Left lung (tissue), 10 donors: ENCODE results near the gene TOGARAM1. TPM values are rescaled to one million over a fixed set of nuclear protein-coding genes. Genes with fewer than 3 reads are reported as not detected.

ENCODE experiments used
- ATAC-seq: fragments of 200-7000 bp; cut with Tn5 transposase; one replicate; pipeline ENCODE4 v1.9.1; 2020; ENCODE audit warnings: moderate library complexity
- DNase-seq, 4 donors: peaks; one replicate each; pipeline ENCODE4 v3.0.0-alpha.2; 2013 to 2020
- H3K27ac ChIP-seq, 2 donors: fragments of 200-600 bp; sonication (generic) in 1 of 2; one replicate each; pipeline versions ENCODE4 v1.5.0 to v1.8.0; 2020 to 2021
- H3K27me3 ChIP-seq, 2 donors: fragments of 200-600 bp; sonication (generic) in 1 of 2; one replicate each; pipeline versions ENCODE4 v1.5.0 to v1.8.0; 2020 to 2021
- H3K36me3 ChIP-seq, 2 donors: fragments of 200-600 bp; sonication (generic) in 1 of 2; one replicate each; pipeline versions ENCODE4 v1.5.0 to v1.8.0; 2020 to 2021
- H3K4me1 ChIP-seq, 2 donors: fragments of 200-600 bp; one replicate each; pipeline ENCODE4 v1.8.0; 2021
- H3K4me3 ChIP-seq, 2 donors: fragments of 200-600 bp; sonication (generic) in 1 of 2; one replicate each; pipeline versions ENCODE4 v1.5.0 to v1.8.0; 2020 to 2021; ENCODE audit warnings: mild to moderate bottlenecking in 1 of 2
- H3K9me3 ChIP-seq, 2 donors: fragments of 200-600 bp; sonication (generic) in 1 of 2; one replicate each; pipeline versions ENCODE4 v1.5.0 to v1.8.0; 2020 to 2021
- CTCF ChIP-seq, 2 donors: fragments of 200-600 bp; sonication (generic) in 1 of 2; IDR thresholded peaks; one replicate each; pipeline versions ENCODE4 v1.5.0 to v1.8.0; 2021; ENCODE audit warnings: antibody characterized with exemption in 2 of 2
- intact Hi-C, 2 donors: fragments of 100-400 bp; cut with DNase I; formaldehyde crosslinking; loops; one replicate each; pipeline versions ENCODE4 v1.11.2 to v1.14.2; 2022
- polyA plus RNA-seq, 6 donors: library from polyadenylated mRNA; unstranded; fragments of 120-200 nt; gene quantifications; one replicate each; pipeline ENCODE4 v1.2.1, GENCODE V29; 2013; ENCODE audit not compliant: insufficient read length in 6 of 6
- total RNA-seq, 2 donors: library from RNA; stranded (reverse); fragmentation: NEBNext Ultra II Directional; extraction: Animal tissue kit (Norgen Biotek cat#: 25700); gene quantifications; one replicate each; pipeline ENCODE4 v1.2.1, GENCODE V29; 2021
- donor health status: DM: no; HTN: yes; CAD: no.
- donor health status: DM: no; HTN: no; CAD: no.

TOGARAM1 gene
- total and polyA plus RNA-seq, 8 donors: 12.3 to 44.4 (median 33.8) TPM

DNA sequence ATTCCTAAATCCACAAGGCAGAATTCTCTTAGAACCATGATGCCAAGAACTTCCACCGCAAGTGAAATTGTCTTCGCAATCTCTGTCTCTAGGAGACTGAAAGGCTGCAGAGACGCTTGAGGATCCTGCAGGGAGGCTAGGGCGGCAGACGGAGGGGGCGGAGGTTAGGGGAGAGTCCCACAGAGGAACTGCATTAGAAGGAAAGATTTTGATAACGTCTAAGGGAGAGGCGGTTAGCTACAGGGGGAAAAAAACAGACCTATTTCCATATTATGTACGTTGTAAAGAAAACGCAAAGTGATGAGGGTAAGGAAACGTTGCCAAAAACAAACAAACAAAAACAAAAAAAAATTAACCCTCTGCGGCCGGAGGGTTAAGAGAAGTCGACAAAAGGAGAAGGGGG, 838 bp upstream of the TOGARAM1 start:
- Histone ChIP-seq H3K36me3 (no peaks in the 10 kb centered on the region), H3K4me3 (peak overlapping the region; percentile 66 to 94), H3K9me3 (no peaks in the 10 kb centered on the region), H3K4me1 (peaks cover 25 to 77% of the 10 kb centered on the region in 2 donors), H3K27me3 (no peaks in the 10 kb centered on the region), H3K27ac (peak overlapping the region; percentile 93 to 97)
- no peak for TF ChIP-seq CTCF (IDR thresholded peaks at IDR 0.05)
- intact Hi-C loops: no loop called here
- ATAC-seq (peak; percentile 71), DNase-seq (peak; percentile 61 to 88 (median 76))

GRCh38 chr14:44962334-44963043, 499 bp downstream of the TOGARAM1 start:
- Histone ChIP-seq H3K9me3 (no peaks in the 10 kb centered on the region), H3K4me1 (peaks cover 27 to 87% of the 10 kb centered on the region in 2 donors), H3K27me3 (no peaks in the 10 kb centered on the region), H3K27ac (peak overlapping the region; percentile 90 to 97), H3K36me3 (no peaks in the 10 kb centered on the region), H3K4me3 (peak overlapping the region; percentile 66 to 94)
- DNase-seq (peak; percentile 56 to 85 (median 64)), ATAC-seq (peak; percentile 54)
- intact Hi-C loops: no loop called here
- no peak for TF ChIP-seq CTCF (IDR thresholded peaks at IDR 0.05)

DNA sequence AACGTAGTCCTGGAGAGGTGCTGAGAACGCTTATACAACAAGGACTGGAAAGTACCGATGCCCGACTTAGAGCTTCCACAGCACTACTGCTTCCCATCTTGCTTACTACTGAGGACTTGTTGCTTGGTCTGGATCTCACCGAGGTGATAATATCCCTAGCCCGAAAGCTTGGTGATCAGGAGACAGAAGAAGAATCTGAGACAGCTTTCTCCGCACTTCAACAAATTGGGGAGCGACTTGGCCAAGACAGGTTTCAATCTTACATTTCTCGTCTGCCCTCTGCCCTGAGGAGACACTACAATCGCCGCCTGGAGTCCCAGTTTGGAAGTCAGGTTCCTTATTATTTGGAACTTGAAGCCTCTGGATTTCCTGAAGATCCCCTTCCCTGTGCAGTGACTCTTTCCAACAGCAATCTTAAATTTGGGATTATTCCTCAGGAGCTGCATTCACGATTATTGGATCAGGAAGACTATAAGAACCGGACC, 1.1 kb downstream of the TOGARAM1 start:
- ATAC-seq: no peak
- Histone ChIP-seq H3K36me3 (no peaks in the 10 kb centered on the region), H3K9me3 (no peaks in the 10 kb centered on the region), H3K4me3 (peak overlapping the region; percentile 66 to 94), H3K27me3 (no peaks in the 10 kb centered on the region), H3K4me1 (peaks cover 33 to 83% of the 10 kb centered on the region in 2 donors), H3K27ac (peak overlapping the region; percentile 90 to 97)
- DNase-seq: no peak
- TF ChIP-seq CTCF (IDR thresholded peaks at IDR 0.05): no peak
- intact Hi-C loops: no loop called here

- Histone ChIP-seq H3K27ac (no peak overlapping the region), H3K27me3 (no peaks in the 10 kb centered on the region), H3K4me3 (peak overlapping the region; percentile 66 to 94), H3K4me1 (peaks cover 26 to 75% of the 10 kb centered on the region in 2 donors), H3K36me3 (no peaks in the 10 kb centered on the region), H3K9me3 (no peaks in the 10 kb centered on the region)
- ATAC-seq (no peak), DNase-seq (no peak)
- TF ChIP-seq CTCF (IDR thresholded peaks at IDR 0.05): no peak
- intact Hi-C loops: no loop called here
Measured at GRCh38 chr14:44963775-44964380, 1.9 kb downstream of the TOGARAM1 start.

DNA sequence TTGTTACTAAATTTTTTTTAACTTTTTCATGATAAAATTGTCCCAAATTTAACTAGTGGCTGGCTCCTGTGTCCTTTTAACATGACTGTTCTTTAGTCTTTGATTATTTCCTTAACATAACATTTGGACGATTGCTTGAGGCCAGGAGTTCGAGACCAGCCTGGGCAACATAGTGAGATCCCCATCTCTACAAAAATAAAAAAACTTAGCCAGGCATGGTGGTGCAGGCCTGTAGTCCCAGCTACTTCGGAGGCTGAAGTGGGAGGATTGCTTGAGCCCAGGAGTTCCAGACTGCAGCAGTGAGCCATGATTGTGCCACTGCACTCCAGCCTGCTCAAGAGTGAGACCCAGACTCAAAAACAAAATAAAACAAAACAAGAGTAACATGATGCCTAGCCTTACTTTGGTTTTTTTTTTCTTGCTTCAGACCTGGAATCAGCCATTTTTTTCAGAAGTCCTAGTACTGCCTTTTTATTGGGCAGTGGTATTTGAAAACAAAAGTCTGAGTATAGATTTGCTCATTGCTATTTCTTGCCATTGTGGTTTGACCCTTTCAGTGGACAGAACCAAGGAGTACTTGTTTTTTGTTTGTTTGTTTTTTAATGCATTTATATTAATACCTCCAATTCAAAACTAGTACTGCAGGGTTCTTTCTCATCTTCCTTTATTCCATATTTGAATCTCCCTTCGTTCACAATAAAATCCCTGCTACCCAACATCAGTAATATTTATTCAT, 4.8 kb downstream of the TOGARAM1 start:
- H3K27me3 ChIP-seq: no peaks in the 10 kb centered on the region
- DNase-seq (no peak), ATAC-seq (no peak)
- H3K9me3 ChIP-seq: peaks cover 0 to 2% of the 10 kb centered on the region in 2 donors
- H3K4me3 ChIP-seq: peak overlapping the region in 1 of 2 donors; percentile 94
- H3K4me1 ChIP-seq: peaks cover 17 to 53% of the 10 kb centered on the region in 2 donors
- no peaks in the 10 kb centered on the region for H3K36me3 ChIP-seq
- no peak overlapping the region for H3K27ac ChIP-seq
- no peak for TF ChIP-seq CTCF (IDR thresholded peaks at IDR 0.05)
- intact Hi-C loops: no loop called here
